Measurements from ENCODE around the gene ARHGEF28.

DNA sequence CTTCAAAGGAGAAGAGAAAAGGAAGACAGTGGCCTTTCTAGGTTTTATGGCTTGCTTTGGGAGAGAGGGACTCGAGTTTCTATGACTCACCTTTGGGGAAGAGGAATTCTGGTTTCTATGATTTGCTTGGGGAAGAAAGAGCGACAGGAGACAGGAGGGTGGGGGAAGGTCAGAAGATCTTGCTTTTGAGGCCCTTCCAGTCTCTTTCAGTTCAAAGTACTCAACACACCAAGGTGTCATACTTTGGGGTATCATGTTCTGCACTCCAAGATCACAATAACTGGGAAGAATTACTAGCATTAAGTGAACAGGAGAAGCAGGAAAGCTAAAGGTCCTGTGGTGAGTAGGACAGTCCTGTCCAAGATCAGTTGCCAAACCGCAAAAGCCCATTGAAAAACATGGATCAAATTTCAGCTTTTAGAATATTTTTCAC is 324.5 kb downstream of the ARHGEF28 start:
- TF ChIP-seq ZNF274 (IDR thresholded peaks at IDR 0.05; ENCODE audit: low read depth, low read length) (no peak), YY1 (IDR thresholded peaks at IDR 0.05; ENCODE audit: insufficient read depth, insufficient read length) (no peak)
